Measurements from ENCODE around the gene BICD1. TPM values are rescaled to one million over a fixed set of nuclear protein-coding genes. Genes with fewer than 3 reads are reported as not detected.

BICD1 gene
- total RNA-seq, 1 donor from 2014 or later = 8.5 TPM

GRCh38 chr12:32116897-32117296, 10.2 kb downstream of the BICD1 start:
- Histone ChIP-seq H3K27ac (replicated peaks) (no peak overlapping the region), H3K4me1 (peaks cover 18% of the 10 kb centered on the region), H3K4me3 (no peak overlapping the region), H3K27me3 (ENCODE audit: low read depth) (no peaks in the 10 kb centered on the region), H3K9me3 (replicated peaks) (no peaks in the 10 kb centered on the region), H3K36me3 (no peaks in the 10 kb centered on the region)
- TF ChIP-seq CTCF (IDR thresholded peaks at IDR 0.05; ENCODE audit: borderline replicate concordance) = no peak
- no peak for DNase-seq
- intact Hi-C loops (cut with micrococcal nuclease) = no loop called here

GRCh38 chr12:32117316-32117715, 10.7 kb downstream of the BICD1 start:
- Histone ChIP-seq H3K27ac (replicated peaks) (no peak overlapping the region), H3K9me3 (replicated peaks) (no peaks in the 10 kb centered on the region), H3K4me1 (peaks cover 18% of the 10 kb centered on the region), H3K4me3 (no peak overlapping the region), H3K36me3 (no peaks in the 10 kb centered on the region), H3K27me3 (ENCODE audit: low read depth) (no peaks in the 10 kb centered on the region)
- no peak for TF ChIP-seq CTCF (IDR thresholded peaks at IDR 0.05; ENCODE audit: borderline replicate concordance)
- DNase-seq = no peak
- intact Hi-C loops (cut with micrococcal nuclease) = no loop called here

- H3K9me3 ChIP-seq (replicated peaks) = no peaks in the 10 kb centered on the region
- no peak for TF ChIP-seq CTCF (IDR thresholded peaks at IDR 0.05; ENCODE audit: borderline replicate concordance)
- peaks cover 18% of the 10 kb centered on the region for H3K4me1 ChIP-seq
- no peak overlapping the region for H3K4me3 ChIP-seq
- H3K36me3 ChIP-seq = no peaks in the 10 kb centered on the region
- no peaks in the 10 kb centered on the region for H3K27me3 ChIP-seq (ENCODE audit: low read depth)
- DNase-seq = no peak
- no peak overlapping the region for H3K27ac ChIP-seq (replicated peaks)
- intact Hi-C loops (cut with micrococcal nuclease) = no loop called here
Measured at GRCh38 chr12:32118806-32119205, 12.2 kb downstream of the BICD1 start.

GRCh38 chr12:32120419-32120818, 13.8 kb downstream of the BICD1 start:
- H3K4me1 ChIP-seq = peaks cover 16% of the 10 kb centered on the region
- no peaks in the 10 kb centered on the region for H3K9me3 ChIP-seq (replicated peaks)
- no peak for DNase-seq
- no peaks in the 10 kb centered on the region for H3K27me3 ChIP-seq (ENCODE audit: low read depth)
- H3K4me3 ChIP-seq = no peak overlapping the region
- intact Hi-C loops (cut with micrococcal nuclease) = no loop called here
- no peaks in the 10 kb centered on the region for H3K36me3 ChIP-seq
- no peak overlapping the region for H3K27ac ChIP-seq (replicated peaks)
- no peak for TF ChIP-seq CTCF (IDR thresholded peaks at IDR 0.05; ENCODE audit: borderline replicate concordance)

- Histone ChIP-seq H3K4me1 (peaks cover 3% of the 10 kb centered on the region), H3K4me3 (no peak overlapping the region), H3K27ac (replicated peaks) (no peak overlapping the region), H3K27me3 (ENCODE audit: low read depth) (no peaks in the 10 kb centered on the region), H3K36me3 (no peaks in the 10 kb centered on the region), H3K9me3 (replicated peaks) (no peaks in the 10 kb centered on the region)
- intact Hi-C loops (cut with micrococcal nuclease) = no loop called here
- DNase-seq = no peak
- TF ChIP-seq CTCF (IDR thresholded peaks at IDR 0.05; ENCODE audit: borderline replicate concordance) = no peak
Measured at GRCh38 chr12:32124637-32125036, 18.0 kb downstream of the BICD1 start.

All from left ventricle myocardium inferior (tissue), 1 donor.